ENCODE results near the gene NT5M. TPM values are rescaled to one million over a fixed set of nuclear protein-coding genes. Genes with fewer than 3 reads are reported as not detected.

Gene NT5M
- total RNA-seq, 1 experiment from 2014 or later: 6.6 TPM

GRCh38 chr17:17358060-17358751, 55.0 kb downstream of the NT5M start:
- no peak overlapping the region for H3K4me3 Mint-ChIP-seq
- Histone ChIP-seq H2BK12ac (ENCODE audit: insufficient read length, low read depth, low read length) (no peak overlapping the region), H3K9me3 (ENCODE audit: control insufficient read depth, low read depth, low read length) (no peaks in the 10 kb centered on the region), H3K79me1 (ENCODE audit: insufficient read depth, low read depth, low read length, poor library complexity, severe bottlenecking) (no peaks in the 10 kb centered on the region), H3T11ph (ENCODE audit: low read length) (no peak overlapping the region), H3K4me2 (ENCODE audit: insufficient read depth, insufficient read length, low read length) (no peak overlapping the region), H3K14ac (ENCODE audit: insufficient read depth, low read length) (no peak overlapping the region), H4K5ac (ENCODE audit: insufficient read length, low read depth, low read length) (no peak overlapping the region), H3K79me2 (ENCODE audit: insufficient read depth, low read length) (no peaks in the 10 kb centered on the region), H3K23ac (ENCODE audit: insufficient read length, low read depth, low read length) (no peak overlapping the region), H2BK120ac (ENCODE audit: low read depth, low read length, poor library complexity, severe bottlenecking) (no peak overlapping the region), H4K8ac (replicated peaks; ENCODE audit: insufficient read length, low read depth, low read length) (no peak overlapping the region), H2AK5ac (ENCODE audit: insufficient read length, low read length) (no peak overlapping the region), H3K18ac (ENCODE audit: insufficient read length, low read depth, low read length) (no peak overlapping the region), H3K56ac (ENCODE audit: insufficient read length, low read depth, low read length) (no peak overlapping the region), H3K27me3 (ENCODE audit: insufficient read depth, low read length) (no peaks in the 10 kb centered on the region), H2BK5ac (ENCODE audit: insufficient read length, low read length) (no peak overlapping the region), H3K23me2 (ENCODE audit: insufficient read length, low read depth, low read length, poor library complexity, severe bottlenecking) (no peaks in the 10 kb centered on the region), H4K91ac (ENCODE audit: insufficient read length, low read depth, low read length) (no peak overlapping the region), H4K20me1 (ENCODE audit: control insufficient read depth, insufficient read depth, insufficient read length) (no peaks in the 10 kb centered on the region), H3K27ac (ENCODE audit: insufficient read length, low read depth, low read length) (no peak overlapping the region), H2BK15ac (ENCODE audit: low read depth, low read length) (no peak overlapping the region), H2BK20ac (ENCODE audit: low read depth, low read length, poor library complexity, severe bottlenecking) (no peak overlapping the region), H3K4ac (ENCODE audit: low read depth, low read length) (no peak overlapping the region), H3K9ac (ENCODE audit: extremely low read depth, insufficient read length, low read length) (no peak overlapping the region), H2AFZ (ENCODE audit: low read length) (no peak overlapping the region), H3K4me1 (ENCODE audit: insufficient read depth, low read length) (no peaks in the 10 kb centered on the region)
- no peak for TF ChIP-seq CTCF (conservative IDR thresholded peaks at IDR 0.05)
- DNase-seq: no peak
- H3K36me3 Mint-ChIP-seq (ENCODE audit: insufficient read depth in 1 of 3, low read depth in 3 of 3): peaks cover 0 to 7% (median 0%) of the 10 kb centered on the region in 3 experiments; a peak in 2 of 7 replicates
- H3K9me3 Mint-ChIP-seq: peaks cover 15 to 19% of the 10 kb centered on the region in 2 experiments; a peak in 4 of 5 replicates
- H3K27me3 Mint-ChIP-seq (ENCODE audit: low read depth): peaks cover 32% of the 10 kb centered on the region
- WGBS (ENCODE audit: extremely low coverage, insufficient read length, low lambda C conversion rate): no CpG with 5 or more reads among the region's 3 CpGs
- peaks cover 8% of the 10 kb centered on the region in 2 experiments for H3K4me1 Mint-ChIP-seq
- no peak overlapping the region for H3K27ac Mint-ChIP-seq

Data from H9 (cell line).